Endothelial cell of umbilical vein (primary cell): ENCODE data around the gene PGA3. TPM values are rescaled to one million over a fixed set of nuclear protein-coding genes. Genes with fewer than 3 reads are reported as not detected.

Experiments
- BruUV-seq: library from RNA; stranded (reverse); fragments of 400-500 nt; replicated peaks from 2 replicates; lab custom pipeline; 2021; lab: Mats Ljungman, UMichigan
- CTCF ChIA-PET: fragments of 300-600, 350-600 bp; sonication (Branson Sonifier 250); formaldehyde crosslinking; loops from one replicate; lab custom pipeline; 2021; ENCODE audit warnings: antibody characterized with exemption, inconsistent platforms; lab: Charles Lee
- POLR2A ChIA-PET: fragments of 300-600, 350-600 bp; sonication (Branson Sonifier 250); formaldehyde crosslinking; loops from one replicate; lab custom pipeline; 2021; ENCODE audit warnings: antibody characterized with exemption, inconsistent platforms; lab: Charles Lee
- DNase-seq: peaks from one replicate; pipeline ENCODE4 v3.0.0-alpha.2; 2011; ENCODE audit warnings: low read depth, low spot score
- FAIRE-seq: peaks from 2 replicates; lab custom pipeline; 2011; peaks lifted over from hg19 to GRCh38; lab: Jason Lieb, UNC
- H2AFZ ChIP-seq: 2 replicates; pipeline ENCODE4 v1.6.0; 2012; ENCODE audit warnings: low read depth, low read length, control low read depth, inconsistent platforms
- H3K27ac ChIP-seq: 2 replicates; pipeline ENCODE4 v1.5.1; 2011; ENCODE audit warnings: low read depth, mild to moderate bottlenecking, control low read depth, low read length, moderate library complexity; ENCODE audit not compliant: insufficient read depth
- H3K27me3 ChIP-seq, 2 experiments: 2 replicates each; pipeline versions ENCODE4 v1.6.0 to v1.6.1; 2011; ENCODE audit warnings: low read length in 2 of 2, mixed read lengths in 1 of 2; ENCODE audit not compliant: control insufficient read depth in 2 of 2, insufficient read depth in 2 of 2
- H3K36me3 ChIP-seq, 2 experiments: 2 replicates in 1 of 2; 3 replicates in 1 of 2; pipeline ENCODE4 v1.5.1; 2011; ENCODE audit warnings: low read length in 2 of 2, mild to moderate bottlenecking in 1 of 2, moderate library complexity in 1 of 2; ENCODE audit not compliant: control insufficient read depth in 2 of 2, insufficient read depth in 2 of 2; ENCODE audit errors: extremely low read depth in 1 of 2
- H3K4me1 ChIP-seq: 3 replicates; pipeline ENCODE4 v1.5.1; 2011; ENCODE audit warnings: mild to moderate bottlenecking, low read length; ENCODE audit not compliant: control insufficient read depth, insufficient read depth; ENCODE audit errors: extremely low read depth
- H3K4me2 ChIP-seq: 2 replicates; pipeline ENCODE4 v1.6.1; 2011; ENCODE audit warnings: low read length, control low read depth, mixed read lengths; ENCODE audit not compliant: insufficient read depth
- H3K4me3 ChIP-seq, 3 experiments: fragments of 200-600 bp in 1 of 3; sonication (generic), shearing (Covaris generic) in 1 of 3; replicated peaks in 1 of 3; 2 replicates each; pipeline ENCODE4 v1.5.1; 2011 to 2016; ENCODE audit warnings: control low read depth in 3 of 3, low read length in 3 of 3, mild to moderate bottlenecking in 2 of 3, inconsistent platforms in 1 of 3, low read depth in 1 of 3, moderate library complexity in 1 of 3; ENCODE audit not compliant: insufficient read depth in 1 of 3
- H3K79me2 ChIP-seq: 2 replicates; pipeline ENCODE4 v1.6.0; 2012; ENCODE audit warnings: low read length, inconsistent platforms; ENCODE audit not compliant: control insufficient read depth, insufficient read depth
- H3K9ac ChIP-seq: replicated peaks from 2 replicates; pipeline ENCODE3; 2011; ENCODE audit warnings: low read length, control low read depth; ENCODE audit not compliant: insufficient read depth; ENCODE audit errors: extremely low read depth
- H3K9me1 ChIP-seq: replicated peaks from 3 replicates; pipeline ENCODE4 v1.6.0; 2011; ENCODE audit warnings: mild to moderate bottlenecking, low read length; ENCODE audit not compliant: control insufficient read depth, insufficient read depth; ENCODE audit errors: extremely low read depth
- H3K9me3 ChIP-seq: replicated peaks from 2 replicates; pipeline ENCODE4 v1.5.1; 2012; ENCODE audit warnings: low read length, inconsistent platforms; ENCODE audit not compliant: control insufficient read depth, insufficient read depth
- H4K20me1 ChIP-seq: replicated peaks from 2 replicates; pipeline ENCODE3; 2011; ENCODE audit warnings: mild to moderate bottlenecking, low read length; ENCODE audit not compliant: control insufficient read depth, insufficient read depth; ENCODE audit errors: extremely low read depth
- CTCF ChIP-seq, 2 donors: IDR thresholded peaks; 1 replicate in 1 of 2; 2 replicates in 1 of 2; pipeline ENCODE4 v1.5.1; 2011; ENCODE audit warnings: low read length in 2 of 2, mild to moderate bottlenecking in 2 of 2, moderate library complexity in 2 of 2, control low read depth in 1 of 2, inconsistent platforms in 1 of 2, low read depth in 1 of 2; ENCODE audit not compliant: insufficient read depth in 1 of 2; ENCODE audit errors: extremely low read depth in 1 of 2
- EZH2 ChIP-seq: IDR thresholded peaks from 2 replicates; pipeline ENCODE4 v1.6.1; 2012; ENCODE audit warnings: borderline replicate concordance, low read depth, mild to moderate bottlenecking, moderate library complexity, low read length, inconsistent platforms; ENCODE audit not compliant: severe bottlenecking
- FOS ChIP-seq: IDR thresholded peaks from 2 replicates; pipeline ENCODE4 v1.6.1; 2011; ENCODE audit warnings: mild to moderate bottlenecking, low read length, moderate library complexity, borderline replicate concordance; ENCODE audit not compliant: insufficient read depth
- GATA2 ChIP-seq: IDR thresholded peaks from 2 replicates; pipeline ENCODE4 v1.7.0; 2011; ENCODE audit warnings: low read depth, mild to moderate bottlenecking, moderate library complexity, mixed read lengths, low read length; ENCODE audit not compliant: insufficient read length, insufficient read depth
- JUN ChIP-seq: IDR thresholded peaks from 2 replicates; pipeline ENCODE4 v1.6.1; 2011; ENCODE audit warnings: borderline replicate concordance, low read depth; ENCODE audit not compliant: insufficient read length, insufficient read depth
- MAX ChIP-seq: IDR thresholded peaks from 2 replicates; pipeline ENCODE4 v1.6.1; 2011; ENCODE audit not compliant: insufficient read depth, insufficient read length
- MYC ChIP-seq: IDR thresholded peaks from one replicate; pipeline ENCODE4 v1.6.1; 2011; ENCODE audit warnings: mild to moderate bottlenecking, low read depth, low read length
- POLR2A ChIP-seq: IDR thresholded peaks from 2 replicates; pipeline ENCODE4 v1.6.1; 2012; ENCODE audit warnings: low read depth, mild to moderate bottlenecking, control low read depth, low read length
- POLR2AphosphoS5 ChIP-seq: IDR thresholded peaks from 2 replicates; pipeline ENCODE4 v1.6.1; 2012; ENCODE audit warnings: low read depth, mild to moderate bottlenecking, control low read depth, low read length, moderate library complexity; ENCODE audit not compliant: insufficient read depth
- dilution Hi-C: fragments of 300-500 bp; cut with MboI; formaldehyde crosslinking; loops from one replicate; pipeline ENCODE4 v1.15.0; 2019; ENCODE audit warnings: low sequenced_read_pairs; ENCODE audit not compliant: extremely low pct_ligation_motif_present
- intact Hi-C: fragments of 100-400 bp; cut with micrococcal nuclease; formaldehyde crosslinking; loops from one replicate; pipeline ENCODE4 v1.10.0; 2022
- polyA plus RNA-seq, 4 experiments: library from polyadenylated mRNA; depleted of rRNA in 3 of 4; stranded (reverse) in 3 of 4; unstranded in 1 of 4; fragments of >200 nt; gene quantifications; 2 replicates each; pipeline versions ENCODE4 v1.2.1 to v1.2.3, GENCODE V29; 2011 to 2012; ENCODE audit warnings: missing spikeins in 1 of 4
- total RNA-seq: library from RNA; stranded (reverse); gene quantifications from 2 replicates; pipeline ENCODE4 v1.2.3, GENCODE V29; 2021

PGA3 gene
- total and polyA plus RNA-seq, 2 donors (not counting 3 experiments of a cell fraction or from before 2014, with no cell fraction given), result not detected

- Histone ChIP-seq H3K9ac (peak overlapping the region; percentile 69), H3K79me2 (peaks cover 19% of the 10 kb centered on the region), H3K27me3 (no peaks in the 10 kb centered on the region), H3K4me3 (peak overlapping the region in 2 of 3 experiments; percentile 37 to 73), H3K4me2 (peak overlapping the region; percentile 81), H2AFZ (peak overlapping the region; percentile 75), H3K4me1 (peaks cover 30% of the 10 kb centered on the region), H3K27ac (peak overlapping the region; percentile 71), H3K9me3 (no peaks in the 10 kb centered on the region), H3K9me1 (no peaks in the 10 kb centered on the region), H3K36me3 (no peaks in the 10 kb centered on the region), H4K20me1 (no peaks in the 10 kb centered on the region)
- TF ChIP-seq MYC, result no peak
- no peak for TF ChIP-seq POLR2AphosphoS5
- TF ChIP-seq JUN, result no peak
- no peak for TF ChIP-seq FOS
- no peak for TF ChIP-seq MAX
- TF ChIP-seq EZH2, result no peak
- TF ChIP-seq POLR2A, result no peak
- TF ChIP-seq GATA2, result no peak
- no peak for TF ChIP-seq CTCF (IDR thresholded peaks at IDR 0.05; ENCODE audit: extremely low read depth in 1 of 2, insufficient read depth in 1 of 2, low read depth in 1 of 2, low read length in 2 of 2)
- POLR2A ChIA-PET, result interaction anchor here (0.6 kb wide), 1 partner anchor 186 kb away, joined by 3 read pairs; no protein-coding TSS in a partner anchor
- CTCF ChIA-PET, result interaction anchor here (1.0 kb wide), 1 partner anchor 33 kb away, joined by 3 read pairs; no protein-coding TSS in a partner anchor
- intact Hi-C loops (no loop called here), dilution Hi-C loops (no loop called here)
- no TSS peak for BruUV-seq
- FAIRE-seq (peak; percentile 37), DNase-seq (peak; percentile 32)
Measured at GRCh38 chr11:61162092-61162941, 41.0 kb upstream of the PGA3 start.
